ENCODE results near the gene ITGB8.

DNA sequence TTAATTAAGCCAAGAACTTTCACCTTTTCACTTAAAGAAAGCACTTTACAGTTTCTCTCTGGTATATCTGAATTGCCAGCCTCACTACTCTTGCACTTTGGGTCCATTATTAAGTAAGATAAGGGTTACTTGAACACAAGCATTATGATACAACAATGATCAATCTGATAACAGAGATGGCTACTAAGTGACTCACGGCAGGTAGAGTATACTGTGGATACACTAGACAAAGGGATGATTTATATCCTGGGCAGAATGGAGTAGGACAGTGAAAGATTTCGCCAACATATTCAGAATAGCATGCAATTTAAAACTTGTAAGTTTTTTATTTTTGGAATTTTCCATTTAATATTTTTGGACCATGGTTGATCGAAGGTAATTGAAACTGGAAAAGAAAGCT, 34.3 kb upstream of the ITGB8 start:
- TF ChIP-seq, protein P1, sequence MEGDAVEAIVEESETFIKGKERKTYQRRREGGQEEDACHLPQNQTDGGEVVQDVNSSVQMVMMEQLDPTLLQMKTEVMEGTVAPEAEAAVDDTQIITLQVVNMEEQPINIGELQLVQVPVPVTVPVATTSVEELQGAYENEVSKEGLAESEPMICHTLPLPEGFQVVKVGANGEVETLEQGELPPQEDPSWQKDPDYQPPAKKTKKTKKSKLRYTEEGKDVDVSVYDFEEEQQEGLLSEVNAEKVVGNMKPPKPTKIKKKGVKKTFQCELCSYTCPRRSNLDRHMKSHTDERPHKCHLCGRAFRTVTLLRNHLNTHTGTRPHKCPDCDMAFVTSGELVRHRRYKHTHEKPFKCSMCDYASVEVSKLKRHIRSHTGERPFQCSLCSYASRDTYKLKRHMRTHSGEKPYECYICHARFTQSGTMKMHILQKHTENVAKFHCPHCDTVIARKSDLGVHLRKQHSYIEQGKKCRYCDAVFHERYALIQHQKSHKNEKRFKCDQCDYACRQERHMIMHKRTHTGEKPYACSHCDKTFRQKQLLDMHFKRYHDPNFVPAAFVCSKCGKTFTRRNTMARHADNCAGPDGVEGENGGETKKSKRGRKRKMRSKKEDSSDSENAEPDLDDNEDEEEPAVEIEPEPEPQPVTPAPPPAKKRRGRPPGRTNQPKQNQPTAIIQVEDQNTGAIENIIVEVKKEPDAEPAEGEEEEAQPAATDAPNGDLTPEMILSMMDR (IDR thresholded peaks at IDR 0.05): no peak
- no peak for TF ChIP-seq POLR2A (IDR thresholded peaks at IDR 0.05)

Measured in tibial nerve (tissue), 3 donors.